ENCODE measurements around the gene VPS37D.
A peak's percentile ranks its signal among the peaks of the same experiment; 100 is the strongest.
"Not testable (repeated sequence)": the region's sequence is repeated elsewhere in the genome, so short reads cannot be mapped to it uniquely, and the experiment has no call there.

Gene VPS37D

DNA sequence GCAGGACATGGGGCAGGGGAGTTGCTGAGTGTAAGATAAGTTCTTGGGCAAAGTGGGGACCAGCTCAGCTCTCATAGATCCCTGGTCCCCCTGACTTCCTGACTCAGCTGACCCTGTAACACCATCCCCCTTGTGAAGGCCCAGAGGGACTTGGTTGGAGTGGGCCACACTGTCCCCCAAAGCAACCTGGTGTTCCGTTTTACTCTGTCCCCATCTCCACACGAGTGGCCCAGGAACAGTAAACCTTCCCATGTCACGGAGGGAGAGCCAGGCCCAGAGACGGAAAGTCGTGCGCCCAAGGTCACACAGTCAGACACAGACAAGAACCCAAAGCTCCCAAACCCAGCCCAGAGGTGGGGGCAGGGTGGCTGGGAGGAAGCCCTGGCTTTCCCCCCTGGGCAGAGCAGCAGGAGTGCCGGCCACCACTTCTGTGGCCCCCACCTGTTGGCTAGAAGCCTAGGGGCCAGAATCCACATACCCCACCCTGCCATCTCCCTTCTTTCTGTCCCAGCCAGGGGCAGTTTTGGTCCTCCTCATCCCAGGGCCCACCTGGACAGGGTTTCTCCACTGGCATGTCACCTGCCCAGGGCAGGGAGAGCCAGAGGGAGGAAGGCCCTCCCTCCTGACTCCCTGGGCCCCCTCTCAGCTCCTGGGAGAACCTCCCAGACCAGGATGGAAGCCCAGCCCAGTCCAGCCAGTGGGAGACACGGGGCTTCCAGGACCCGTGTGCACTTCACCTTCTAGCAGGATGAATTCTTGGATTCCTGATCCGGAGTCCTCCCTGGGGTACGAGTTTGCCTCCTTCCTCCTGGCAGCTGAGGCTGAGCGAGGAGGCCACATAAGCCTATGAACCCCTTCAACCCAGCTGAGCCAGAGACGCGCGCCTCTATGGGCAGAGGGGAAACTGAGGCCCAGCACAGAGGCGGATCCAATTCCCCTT, 20.6 kb upstream of the VPS37D start:
- no peak for TF ChIP-seq CTCF (IDR thresholded peaks at IDR 0.05; ENCODE audit: low read length, missing control alignments)
- DNase-seq (ENCODE audit: low read depth), result no peak
- no peak overlapping the region for H3K4me3 ChIP-seq (replicated peaks; ENCODE audit: low read depth, low read length)

- no peak for TF ChIP-seq CTCF (IDR thresholded peaks at IDR 0.05; ENCODE audit: low read length, missing control alignments)
- DNase-seq (ENCODE audit: low read depth), result no peak
- H3K4me3 ChIP-seq (replicated peaks; ENCODE audit: low read depth, low read length), result peak overlapping the region; percentile 17
Observed at GRCh38 chr7:73647725-73648592, 19.7 kb upstream of the VPS37D start.

DNA sequence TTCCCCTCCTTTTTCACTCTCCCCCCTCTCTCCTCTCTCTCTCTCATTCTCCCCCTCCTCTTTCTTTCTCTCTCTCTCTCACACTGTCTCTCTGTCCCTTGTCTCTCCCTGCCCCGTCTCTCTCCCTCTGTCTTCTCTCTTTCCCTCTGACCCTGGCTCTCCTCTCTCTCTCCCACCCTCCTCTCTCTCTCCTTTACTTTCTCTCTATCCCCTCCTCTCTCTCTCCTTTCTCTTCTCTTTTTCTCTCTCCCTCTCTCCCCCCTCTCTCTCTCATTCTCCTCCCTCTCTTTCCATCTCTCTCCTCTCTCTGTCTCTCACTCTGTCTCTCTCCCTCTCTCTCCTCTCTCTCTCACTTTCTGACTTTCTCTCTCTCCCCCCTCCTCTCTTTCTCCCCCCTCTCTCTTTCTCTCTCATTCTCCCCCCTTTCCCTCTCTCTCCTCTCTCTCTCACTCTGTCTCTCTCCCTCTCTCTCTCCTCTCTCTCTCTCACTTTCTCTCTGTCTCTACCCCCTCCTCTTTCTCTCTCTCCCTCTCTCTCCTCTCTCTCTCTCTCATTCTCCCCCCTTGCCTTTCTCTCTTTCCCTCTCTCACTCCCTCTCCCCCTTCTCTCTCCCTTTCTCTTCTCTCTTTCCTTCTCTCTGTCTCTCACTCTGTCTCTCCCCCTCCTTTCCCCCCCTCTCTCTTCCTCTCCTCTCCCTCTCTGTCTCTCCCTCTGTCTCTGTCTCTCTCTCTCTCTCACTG, 18.9 kb upstream of the VPS37D start:
- no peak for TF ChIP-seq CTCF (IDR thresholded peaks at IDR 0.05; ENCODE audit: low read length, missing control alignments)
- H3K4me3 ChIP-seq (replicated peaks; ENCODE audit: low read depth, low read length), result no peak overlapping the region
- no peak for DNase-seq (ENCODE audit: low read depth)

DNA sequence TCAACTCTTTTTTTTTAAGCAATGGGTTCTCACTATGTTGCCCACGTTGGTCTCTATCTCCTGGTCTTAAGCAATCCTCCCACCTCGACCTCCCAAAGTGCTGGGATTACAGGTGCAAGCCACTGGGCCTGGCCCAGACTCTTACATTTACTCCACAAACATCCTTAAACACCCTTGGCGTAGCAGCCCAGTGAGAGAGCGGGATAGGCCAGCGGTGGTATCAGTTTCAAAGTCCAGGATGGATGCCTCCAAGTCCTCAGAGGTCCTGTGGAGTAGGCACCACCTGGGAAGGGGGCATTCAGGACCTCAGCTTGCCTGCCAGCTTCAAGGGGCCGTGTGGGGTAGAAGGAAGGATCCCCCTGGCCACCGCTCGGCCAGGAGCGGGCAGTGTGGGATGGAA, 18.1 kb upstream of the VPS37D start:
- no peak for DNase-seq (ENCODE audit: low read depth)
- TF ChIP-seq CTCF (IDR thresholded peaks at IDR 0.05; ENCODE audit: low read length, missing control alignments), result no peak
- no peak overlapping the region for H3K4me3 ChIP-seq (replicated peaks; ENCODE audit: low read depth, low read length)

GRCh38 chr7:73650524-73650923, 17.1 kb upstream of the VPS37D start:
- no peak overlapping the region for H3K4me3 ChIP-seq (replicated peaks; ENCODE audit: low read depth, low read length)
- TF ChIP-seq CTCF (IDR thresholded peaks at IDR 0.05; ENCODE audit: low read length, missing control alignments), result no peak

GRCh38 chr7:73652541-73652949, 15.1 kb upstream of the VPS37D start:
- no peak for DNase-seq (ENCODE audit: low read depth)
- no peak for TF ChIP-seq CTCF (IDR thresholded peaks at IDR 0.05; ENCODE audit: low read length, missing control alignments)
- H3K4me3 ChIP-seq (replicated peaks; ENCODE audit: low read depth, low read length), result no peak overlapping the region

More at GRCh38 chr7:73650524-73650923, 17.1 kb upstream of the VPS37D start:
- no peak for DNase-seq (ENCODE audit: low read depth)

GRCh38 chr7:73655309-73655708, 12.3 kb upstream of the VPS37D start:
- DNase-seq (ENCODE audit: low read depth), result not testable (repeated sequence)

More at GRCh38 chr7:73655309-73655708, 12.3 kb upstream of the VPS37D start:
- H3K4me3 ChIP-seq (replicated peaks; ENCODE audit: low read depth, low read length), result not testable (repeated sequence)
